HFF-Myc (cell line): ENCODE results near the gene GPR132.
"Not testable (repeated sequence)": the region's sequence is repeated elsewhere in the genome, so short reads cannot be mapped to it uniquely, and the experiment has no call there.

Experiments used
- DNase-seq: peaks from one replicate; pipeline ENCODE4 v3.0.0-alpha.2; 2011; ENCODE audit warnings: low read depth; ENCODE audit errors: extremely low read depth
- H3K4me3 ChIP-seq: replicated peaks from 2 replicates; pipeline ENCODE4 v1.5.1; 2011; ENCODE audit warnings: low read depth, mild to moderate bottlenecking, control low read depth, low read length
- CTCF ChIP-seq: IDR thresholded peaks from 2 replicates; pipeline ENCODE4 v1.5.1; 2012; ENCODE audit warnings: mild to moderate bottlenecking, low read depth, low read length, control low read depth; ENCODE audit errors: missing control alignments

Gene GPR132

GRCh38 chr14:105066240-105067071 is 1.2 kb upstream of the GPR132 start:
- H3K4me3 ChIP-seq, result no peak overlapping the region
- TF ChIP-seq CTCF, result no peak
- no peak for DNase-seq

DNA sequence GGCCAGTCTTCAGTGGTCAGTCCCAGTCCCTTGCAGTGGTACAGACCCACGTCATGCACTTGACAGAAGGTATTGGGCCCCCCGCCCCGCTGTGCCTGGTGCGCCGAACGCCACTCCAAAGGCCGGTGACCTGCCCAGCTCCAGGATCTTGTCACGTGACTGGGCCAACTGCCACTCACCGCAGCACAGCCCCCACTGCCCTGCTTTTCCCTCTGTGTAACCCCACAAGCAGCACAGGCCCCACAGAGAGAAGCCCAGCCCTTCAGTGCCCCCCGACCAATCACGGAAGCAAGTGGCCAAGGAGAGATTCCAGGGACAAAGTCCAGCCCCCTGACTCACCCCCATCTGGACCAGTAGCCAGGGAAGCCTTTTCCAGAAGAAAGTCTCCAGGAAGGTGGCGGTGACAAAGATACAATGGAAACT is 498 bp downstream of the GPR132 start:
- H3K4me3 ChIP-seq, result no peak overlapping the region
- no peak for TF ChIP-seq CTCF
- no peak for DNase-seq

GRCh38 chr14:105064001-105064400 is 1.2 kb downstream of the GPR132 start:
- H3K4me3 ChIP-seq, result no peak overlapping the region
- DNase-seq, result no peak

DNA sequence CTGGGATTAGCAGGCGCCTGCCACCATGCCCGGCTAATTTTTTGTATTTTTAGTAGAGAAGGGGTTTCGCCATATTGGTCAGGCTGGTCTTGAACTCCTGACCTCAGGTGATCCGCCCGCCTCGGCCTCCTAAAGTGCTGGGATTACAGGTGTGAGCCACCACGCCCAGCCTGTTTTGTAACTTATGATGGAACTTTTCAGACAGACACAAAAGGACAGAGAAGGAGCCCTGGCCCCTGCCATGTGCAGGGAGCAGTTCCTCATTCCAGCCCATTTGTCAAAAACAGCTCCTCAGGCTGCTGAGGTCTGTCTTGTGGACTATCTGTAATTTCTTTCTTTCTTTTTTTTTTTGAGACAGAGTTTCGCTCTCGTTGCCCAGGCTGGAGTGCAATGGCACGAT is 1.7 kb downstream of the GPR132 start:
- not testable (repeated sequence) for DNase-seq, H3K4me3 ChIP-seq

More at GRCh38 chr14:105064001-105064400, 1.2 kb downstream of the GPR132 start:
- no peak for TF ChIP-seq CTCF

- no peak for TF ChIP-seq CTCF
- DNase-seq, result no peak
- no peak overlapping the region for H3K4me3 ChIP-seq
Measured at GRCh38 chr14:105063056-105063455, 2.2 kb downstream of the GPR132 start.

DNA sequence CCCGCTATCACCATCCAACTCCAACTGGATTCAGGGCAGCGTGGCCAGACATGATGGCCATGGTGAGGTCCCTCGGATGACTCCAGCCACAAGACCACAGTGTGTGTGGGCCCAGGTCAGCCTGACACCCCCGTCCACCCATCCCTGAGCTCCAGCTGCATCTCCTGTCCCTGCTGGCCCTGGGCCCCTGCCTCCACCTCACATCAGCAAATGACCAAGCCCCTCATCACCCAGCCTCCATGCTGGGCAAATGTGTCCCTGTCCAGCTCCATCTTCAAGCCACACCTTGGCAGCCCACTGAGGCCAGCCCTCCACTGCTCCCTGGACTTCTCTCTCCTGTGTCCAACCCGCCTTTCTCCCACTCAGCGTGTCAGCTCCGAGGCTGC is 3.2 kb downstream of the GPR132 start:
- DNase-seq, result no peak
- H3K4me3 ChIP-seq, result no peak overlapping the region
- TF ChIP-seq CTCF, result no peak

- no peak overlapping the region for H3K4me3 ChIP-seq
- DNase-seq, result no peak
- TF ChIP-seq CTCF, result no peak
Measured at GRCh38 chr14:105061428-105062047, 3.7 kb downstream of the GPR132 start.
